NCI-H774 (cell line): Measurements from ENCODE around the gene ATOH7.
A peak's percentile ranks its signal among the peaks of the same experiment; 100 is the strongest.
"Not testable (repeated sequence)": the region's sequence is repeated elsewhere in the genome, so short reads cannot be mapped to it uniquely, and the experiment has no call there.

Experiments
- DNase-seq: peaks from one replicate; lab custom pipeline; 2025; lab: John Stamatoyannopoulos, UW

ATOH7 gene

DNA sequence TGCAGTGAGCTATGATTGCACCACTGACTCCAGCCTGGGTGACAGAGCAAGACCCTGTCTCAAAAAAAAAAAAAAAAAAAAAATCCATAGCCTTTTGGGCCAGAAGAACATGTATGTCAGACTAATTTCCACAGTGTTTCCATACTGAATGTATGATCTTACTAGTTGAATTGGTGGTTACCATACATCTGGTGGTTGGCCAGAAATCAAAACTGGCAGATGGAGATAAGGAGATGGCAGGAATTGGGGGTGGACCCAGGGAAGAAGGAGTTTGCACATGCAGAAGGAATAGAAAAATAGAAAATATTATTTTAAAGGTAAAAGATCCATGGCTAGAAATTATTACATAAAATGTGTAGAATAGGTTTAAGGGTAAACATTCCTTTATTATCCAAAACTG, 3.7 kb upstream of the ATOH7 start:
- DNase-seq = no peak

DNA sequence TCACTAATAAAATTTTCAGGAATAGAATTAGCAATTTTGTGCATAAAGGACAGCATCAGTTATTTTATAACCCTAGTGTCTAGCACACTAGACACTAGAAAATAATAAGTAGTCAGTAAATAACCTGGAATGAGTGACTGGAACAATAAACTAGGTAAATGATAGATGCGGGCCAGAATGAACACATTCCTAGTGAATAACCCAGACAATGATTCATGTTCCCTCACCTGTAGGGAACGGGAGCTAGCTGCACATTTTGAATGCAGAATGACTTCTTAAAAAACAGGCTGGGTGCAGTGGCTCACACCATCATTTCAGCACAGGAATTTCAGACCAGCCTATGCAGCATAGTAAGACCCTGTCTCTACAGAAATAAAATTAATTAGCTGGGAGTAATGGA, 3.2 kb upstream of the ATOH7 start:
- no peak for DNase-seq

DNA sequence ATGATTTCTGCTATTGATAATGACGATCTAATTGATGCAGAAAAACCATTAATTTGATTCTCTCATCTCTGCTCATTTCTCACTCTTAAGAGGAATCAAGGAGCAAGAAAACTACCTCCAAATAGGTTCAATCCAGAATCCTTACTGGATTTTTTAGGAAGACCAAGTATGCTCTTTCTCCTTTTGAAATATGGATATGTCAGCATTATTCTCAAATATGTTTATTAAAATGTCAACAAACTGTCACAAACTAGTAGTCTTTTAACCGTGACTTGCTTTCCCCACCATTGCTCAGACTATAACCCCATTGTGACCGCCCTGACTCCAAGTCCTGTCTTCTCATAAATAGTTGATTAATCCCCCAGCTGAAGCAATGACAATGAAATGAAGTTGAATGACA, 1.1 kb upstream of the ATOH7 start:
- DNase-seq = no peak

DNA sequence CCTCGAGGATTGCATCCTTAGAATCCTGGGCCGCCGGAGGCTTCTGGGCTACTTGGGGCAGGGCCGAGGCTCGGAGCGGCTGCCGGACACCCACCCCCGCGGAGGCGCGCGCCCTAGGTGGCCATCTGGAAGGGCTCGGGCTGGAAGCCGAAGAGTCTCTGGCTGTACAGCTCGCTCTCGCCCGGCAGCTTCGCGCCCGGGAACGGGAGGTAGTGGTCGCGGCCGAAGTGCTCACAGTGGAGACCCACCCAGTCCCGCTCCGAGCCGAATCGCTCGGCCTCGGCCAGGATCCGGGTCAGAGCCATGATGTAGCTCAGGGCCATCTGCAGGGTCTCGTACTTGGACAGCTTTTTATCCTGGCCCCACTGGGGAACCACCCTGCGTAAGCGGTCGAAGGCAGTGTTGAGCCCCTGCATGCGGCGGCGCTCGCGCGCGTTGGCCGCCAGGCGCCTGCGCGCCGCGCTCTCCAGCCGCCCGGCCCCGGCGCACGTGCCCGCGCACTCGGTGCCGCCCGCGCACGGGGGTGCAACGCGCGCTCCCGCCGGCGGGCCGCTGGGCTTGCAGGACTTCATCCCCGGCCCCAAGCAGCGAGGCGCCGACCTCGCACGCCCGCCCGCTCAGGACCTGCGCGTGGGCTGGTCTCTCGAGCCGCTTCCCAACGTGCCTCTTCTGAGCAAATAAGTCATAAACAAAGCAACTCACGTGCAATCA, 652 bp downstream of the ATOH7 start:
- DNase-seq = peak; percentile 75

DNA sequence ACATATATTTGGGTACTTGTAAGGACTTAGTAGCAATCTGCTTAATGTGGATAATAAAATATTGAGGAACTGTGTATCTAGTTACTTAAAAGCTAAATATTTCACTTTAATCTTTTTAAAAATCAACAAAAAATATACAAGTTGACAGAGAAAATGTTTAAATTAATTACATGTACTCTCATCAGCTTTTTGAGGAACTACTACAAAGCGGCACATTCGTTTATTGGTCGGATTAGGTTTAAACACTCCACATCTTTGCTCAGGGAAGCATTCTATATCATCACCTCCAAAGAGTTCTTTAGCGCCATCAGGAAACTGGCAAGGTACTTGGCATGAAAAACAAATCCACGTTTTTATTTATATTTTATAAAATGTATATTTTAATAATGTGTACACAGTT, 1.6 kb downstream of the ATOH7 start:
- no peak for DNase-seq

DNA sequence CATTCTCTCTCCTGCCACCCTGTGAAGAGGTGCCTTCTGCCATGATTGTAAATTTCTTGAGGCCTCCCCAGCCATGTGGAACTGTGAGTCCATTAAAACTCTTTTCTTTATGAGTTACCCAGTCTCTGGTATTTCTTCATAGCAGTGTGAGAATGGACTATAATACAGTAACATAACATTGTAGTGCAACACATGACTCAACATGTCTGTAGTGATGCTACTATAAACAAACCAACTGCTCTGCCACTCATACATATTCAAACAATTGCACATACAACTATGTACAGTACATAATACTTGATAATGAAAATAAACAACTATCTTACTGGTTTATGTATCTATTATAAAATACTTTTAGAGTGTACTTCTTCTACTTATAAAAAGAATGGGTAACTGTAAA, 7.1 kb downstream of the ATOH7 start:
- DNase-seq = no peak

DNA sequence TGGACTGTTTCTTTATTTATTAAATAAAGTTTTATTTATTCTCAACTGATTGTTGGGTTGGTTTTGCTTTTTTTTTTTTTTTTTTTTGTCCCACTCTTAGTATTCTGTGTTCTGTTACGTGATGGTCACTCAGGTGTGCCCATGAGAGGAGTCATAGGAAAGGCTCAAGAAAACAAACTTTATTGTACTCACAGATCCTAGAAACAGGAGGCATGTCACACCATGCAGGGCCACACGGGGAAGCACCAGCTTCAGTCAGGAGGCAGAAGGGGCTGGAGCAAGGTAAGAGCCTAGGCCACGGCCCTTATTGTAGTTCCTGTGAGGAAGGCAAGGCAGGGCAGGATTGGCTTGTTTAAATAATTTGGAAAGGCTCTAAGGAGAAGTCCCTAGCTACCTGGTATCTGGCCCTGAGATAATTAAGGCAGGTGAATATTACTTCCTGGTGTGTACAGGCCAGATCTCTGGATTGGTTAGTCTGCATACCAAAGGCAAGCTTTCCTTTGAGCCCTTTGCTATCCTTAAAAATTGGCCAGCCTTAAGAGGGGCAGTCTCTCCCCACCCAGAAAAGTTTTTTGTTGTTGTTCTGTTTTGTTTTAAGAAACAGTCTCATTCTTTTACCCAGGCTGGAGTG, 8.3 kb downstream of the ATOH7 start:
- no peak for DNase-seq

DNA sequence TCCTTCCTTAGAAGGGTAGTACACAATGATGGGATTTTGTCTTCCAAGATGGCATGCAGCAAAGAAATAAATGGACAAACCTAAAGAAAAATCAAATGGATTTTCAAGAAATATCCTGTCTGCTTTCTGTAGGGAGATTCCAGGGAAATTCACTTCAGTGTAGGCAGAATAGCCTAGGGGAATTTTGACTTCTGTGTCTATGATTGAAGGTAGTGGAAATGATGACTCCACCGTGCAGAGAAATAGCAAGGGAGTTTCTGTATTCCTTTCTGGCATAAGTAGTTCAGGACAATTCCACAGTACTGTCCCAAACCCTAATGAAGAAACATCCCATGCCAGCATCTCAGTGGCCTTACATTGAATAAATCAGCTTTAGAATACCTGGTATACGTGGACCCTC, 9.5 kb downstream of the ATOH7 start:
- DNase-seq = no peak

DNA sequence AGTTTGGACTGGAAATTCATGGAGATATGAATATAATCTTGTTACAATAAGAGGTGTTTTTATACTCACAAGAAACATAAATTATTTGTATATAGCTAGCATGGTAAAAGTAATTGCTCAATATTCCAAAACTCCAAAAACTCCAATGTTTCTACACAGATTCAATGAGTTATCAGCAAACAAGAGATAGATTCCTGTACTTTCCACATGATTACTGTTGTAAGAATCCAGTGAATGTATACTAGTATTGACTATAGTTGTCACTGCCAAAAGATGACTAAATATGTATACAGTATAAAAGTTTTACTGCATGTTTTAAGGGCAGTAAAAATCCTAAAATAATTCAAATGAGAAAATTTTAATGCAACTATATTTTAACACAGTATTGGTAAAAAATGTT, 10.7 kb downstream of the ATOH7 start:
- no peak for DNase-seq

DNA sequence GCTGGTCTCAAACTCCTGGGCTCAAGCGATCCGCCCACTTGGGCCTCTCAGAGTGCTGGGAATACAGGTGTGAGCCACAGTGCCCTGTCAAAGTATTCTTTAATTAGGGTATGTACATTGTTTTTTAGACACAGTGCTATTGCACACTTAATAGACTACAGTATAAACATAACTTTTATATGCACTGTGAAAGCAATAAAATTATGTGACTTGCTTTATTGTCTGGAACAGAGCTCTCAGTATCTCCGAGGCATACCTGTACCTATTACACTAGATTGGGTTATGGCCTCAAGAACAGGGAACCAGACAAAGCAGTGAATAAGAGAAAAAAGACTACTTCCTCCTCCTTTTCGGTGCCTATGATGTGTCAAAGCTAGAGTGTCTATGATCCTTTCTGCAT, 13.1 kb downstream of the ATOH7 start:
- DNase-seq = no peak

DNA sequence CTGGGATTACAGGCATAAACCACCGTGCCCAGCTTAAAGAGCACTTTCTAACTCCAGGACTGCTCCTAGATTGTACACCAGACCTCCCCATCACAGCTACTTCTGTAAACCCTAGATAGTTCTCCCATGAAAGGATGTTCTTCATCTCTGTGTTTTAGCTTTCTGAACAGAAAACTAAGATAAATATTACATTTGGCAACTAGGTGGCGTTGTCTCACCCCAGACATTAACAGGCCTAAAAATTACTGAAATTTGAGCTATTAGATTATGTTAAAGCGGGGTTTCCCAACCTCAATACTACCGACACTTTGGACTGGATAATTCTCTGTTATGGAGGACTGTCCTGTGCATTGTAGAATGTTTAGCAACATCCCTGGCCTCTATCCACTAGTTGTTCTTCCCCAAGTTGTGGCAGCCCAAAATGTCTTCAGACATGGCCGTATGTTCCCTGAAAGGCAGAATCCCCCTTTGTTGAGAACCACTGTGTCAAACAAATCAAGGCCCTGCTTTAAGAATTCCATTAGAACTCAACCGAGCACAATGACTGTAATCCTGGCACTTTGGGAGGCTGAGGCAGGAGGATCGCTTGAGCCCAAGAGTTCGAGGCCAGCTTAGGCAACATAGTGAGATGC, 19.1 kb downstream of the ATOH7 start:
- DNase-seq = no peak

DNA sequence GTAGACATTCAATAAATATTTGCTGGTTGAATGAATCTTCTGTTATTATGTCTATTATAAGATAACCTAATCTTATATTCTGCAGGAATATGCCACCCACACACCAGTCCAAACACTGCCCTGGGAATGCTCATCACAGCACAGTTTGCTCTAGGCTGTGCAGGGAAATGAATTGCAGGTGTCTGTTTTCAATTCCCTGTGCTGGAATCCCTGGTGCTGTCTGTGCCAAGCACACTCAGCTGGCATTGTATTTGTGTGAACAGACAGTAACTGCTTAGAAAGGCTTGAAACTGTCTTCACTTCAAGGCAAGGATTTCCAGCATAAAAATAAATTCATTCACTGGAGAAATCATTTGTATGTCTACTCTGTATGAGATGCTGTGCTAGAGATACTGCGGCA, 20.2 kb downstream of the ATOH7 start:
- DNase-seq = no peak

DNA sequence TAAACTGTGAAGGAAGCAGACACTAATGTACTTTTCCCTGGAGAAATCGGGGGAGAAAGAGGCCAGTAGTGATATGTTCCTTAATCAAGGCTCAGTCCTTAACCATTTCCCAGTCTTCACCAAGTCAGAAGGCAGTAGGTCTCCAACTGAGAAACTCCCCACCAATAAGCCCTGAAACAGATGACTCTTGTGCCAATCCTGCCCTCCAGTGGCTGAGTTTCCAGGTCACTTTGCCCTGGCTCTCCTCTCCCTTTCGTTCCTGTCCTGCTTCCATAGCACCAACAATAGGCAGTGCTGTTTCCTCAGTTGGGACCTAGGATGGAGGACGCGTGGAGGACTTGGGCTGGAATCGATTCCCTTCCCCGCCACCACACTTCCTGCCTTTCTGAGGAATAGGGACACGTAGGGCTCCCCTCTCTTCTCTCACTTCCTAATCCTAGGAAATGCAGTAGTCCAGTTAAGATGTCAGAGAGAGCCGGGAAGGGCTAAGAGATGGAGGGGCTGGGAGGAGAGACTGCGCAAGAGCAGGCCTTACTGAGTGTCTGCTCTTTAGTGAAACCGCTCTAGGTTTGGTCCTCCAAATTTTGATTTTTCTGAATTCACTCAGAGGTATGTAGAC, 23.4 kb downstream of the ATOH7 start:
- DNase-seq = peak; percentile 19

DNA sequence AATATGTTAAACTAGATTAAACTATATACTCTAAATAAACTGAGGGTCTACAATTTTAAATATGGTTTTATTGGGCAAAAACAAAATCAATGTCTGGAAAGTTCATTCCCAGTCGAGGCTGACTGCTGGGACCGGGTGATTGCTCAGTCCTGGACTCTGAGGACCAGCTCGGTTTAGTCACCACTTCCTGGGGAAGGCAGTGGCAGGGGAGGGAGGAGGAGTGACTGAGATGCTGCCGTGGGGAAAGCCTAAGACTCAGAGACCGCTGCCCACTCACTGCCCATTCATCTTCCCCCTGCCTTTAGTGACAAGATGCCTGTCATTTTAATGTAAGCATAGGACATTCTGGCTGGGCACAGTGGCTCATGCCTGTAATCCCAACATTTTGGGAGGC, 29.0 kb downstream of the ATOH7 start:
- DNase-seq = no peak

DNA sequence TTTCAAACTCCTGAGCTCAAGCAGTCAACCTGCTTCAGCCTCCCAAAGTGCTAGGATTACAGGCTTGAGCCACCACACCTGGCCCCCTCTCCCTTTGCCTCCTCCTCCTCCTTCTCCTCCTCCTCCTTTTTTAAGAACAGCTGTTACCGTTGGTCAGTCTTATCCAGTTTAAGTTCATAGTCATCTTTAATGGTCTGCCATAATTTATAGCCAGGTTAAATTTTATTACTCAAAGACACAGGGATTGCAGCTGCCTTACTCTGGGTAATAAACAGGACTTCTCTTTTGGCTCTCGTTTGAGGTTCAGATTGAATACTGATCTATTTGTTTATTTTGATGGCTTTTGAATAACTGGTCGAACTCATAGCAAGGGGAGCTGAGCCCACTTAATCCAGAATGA, 35.2 kb downstream of the ATOH7 start:
- DNase-seq = no peak

DNA sequence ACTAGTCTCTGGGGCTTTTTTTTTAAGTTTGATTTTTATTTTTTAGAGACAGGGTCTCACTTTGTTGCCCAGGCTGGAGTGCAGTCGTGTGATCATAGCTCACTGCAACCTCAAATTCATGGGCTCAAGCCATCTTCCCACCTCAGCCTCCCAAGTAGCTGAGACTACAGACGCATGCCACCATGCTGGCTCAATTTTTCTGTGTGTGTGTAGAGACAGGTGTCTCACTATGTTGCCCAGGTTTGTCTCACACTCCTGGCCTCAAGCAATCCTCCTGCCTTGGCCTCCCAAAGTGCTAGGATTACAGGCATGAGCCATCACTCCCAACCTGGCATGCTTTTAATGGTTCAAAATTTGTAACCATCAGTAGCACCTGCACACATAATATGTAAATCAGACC, 36.1 kb downstream of the ATOH7 start:
- not testable (repeated sequence) for DNase-seq

DNA sequence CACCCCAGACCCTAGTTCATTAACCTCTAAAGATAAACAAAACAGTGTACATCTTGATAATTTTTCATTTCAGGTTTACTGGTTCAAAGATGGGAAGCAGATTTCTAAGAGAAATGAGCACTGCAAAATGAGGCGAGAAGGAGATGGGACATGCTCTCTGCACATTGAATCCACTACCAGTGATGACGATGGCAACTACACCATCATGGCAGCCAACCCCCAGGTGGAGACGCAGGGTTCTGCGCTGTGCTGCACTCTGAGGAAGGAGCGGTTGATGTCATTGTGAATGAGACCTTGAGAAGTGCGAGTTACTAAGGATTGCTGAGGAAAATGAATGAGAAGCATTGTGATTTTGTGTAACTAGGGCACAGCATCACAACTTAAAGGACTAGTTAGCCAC, 37.6 kb downstream of the ATOH7 start:
- no peak for DNase-seq

DNA sequence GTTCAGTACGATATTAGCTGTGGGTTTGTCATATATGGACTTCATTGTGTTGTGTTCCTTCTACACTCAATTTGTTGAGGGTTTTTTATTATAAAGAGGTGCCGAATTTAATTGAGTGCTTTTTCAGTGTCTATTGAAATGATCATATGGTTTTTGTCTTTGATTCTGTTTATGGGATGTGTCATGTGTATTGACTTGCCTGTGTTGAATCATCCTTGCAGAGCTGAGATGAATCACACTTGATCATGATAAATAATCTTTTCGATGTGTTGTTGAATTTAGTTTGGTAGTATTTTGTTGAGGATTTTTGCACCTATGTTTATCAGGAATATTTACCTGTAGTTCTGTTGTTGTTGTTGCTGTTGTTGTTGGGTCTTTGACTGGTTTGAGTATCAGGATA, 39.8 kb downstream of the ATOH7 start:
- DNase-seq = no peak

DNA sequence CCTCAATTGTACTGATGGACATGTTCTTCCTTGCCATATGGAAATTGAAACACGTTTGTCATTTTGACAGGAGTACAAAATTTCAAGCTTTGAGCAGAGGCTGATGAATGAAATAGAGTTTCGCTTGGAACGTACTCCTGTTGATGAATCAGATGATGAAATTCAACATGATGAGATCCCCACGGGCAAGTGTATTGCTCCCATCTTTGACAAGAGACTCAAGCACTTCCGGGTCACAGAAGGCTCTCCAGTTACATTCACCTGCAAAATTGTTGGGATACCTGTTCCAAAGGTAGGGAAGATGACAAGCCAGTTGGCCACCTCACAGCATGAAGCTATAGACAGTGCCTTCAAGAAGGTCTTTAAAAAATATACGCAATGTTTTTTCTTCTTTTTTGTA, 43.1 kb downstream of the ATOH7 start:
- DNase-seq = no peak

DNA sequence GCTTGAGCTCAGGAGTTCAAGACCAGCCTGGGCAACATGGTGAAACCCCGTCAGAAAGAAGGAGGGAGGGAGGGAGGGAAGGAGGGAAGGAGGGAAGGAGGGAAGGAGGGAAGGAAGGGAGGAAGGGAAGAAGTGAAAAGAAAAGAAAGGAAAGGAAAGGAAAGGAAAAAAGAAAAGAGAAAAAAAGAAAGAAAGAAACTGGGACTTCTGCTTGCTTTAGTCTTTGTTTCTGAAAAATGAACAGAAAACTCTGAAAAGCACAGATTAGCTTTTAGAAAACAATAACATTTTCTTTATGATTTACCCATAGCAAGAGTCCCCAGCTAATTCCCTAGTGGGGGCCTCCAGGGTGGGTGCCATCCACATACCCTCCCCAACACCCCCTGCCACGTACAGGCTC, 46.8 kb downstream of the ATOH7 start:
- no peak for DNase-seq

DNA sequence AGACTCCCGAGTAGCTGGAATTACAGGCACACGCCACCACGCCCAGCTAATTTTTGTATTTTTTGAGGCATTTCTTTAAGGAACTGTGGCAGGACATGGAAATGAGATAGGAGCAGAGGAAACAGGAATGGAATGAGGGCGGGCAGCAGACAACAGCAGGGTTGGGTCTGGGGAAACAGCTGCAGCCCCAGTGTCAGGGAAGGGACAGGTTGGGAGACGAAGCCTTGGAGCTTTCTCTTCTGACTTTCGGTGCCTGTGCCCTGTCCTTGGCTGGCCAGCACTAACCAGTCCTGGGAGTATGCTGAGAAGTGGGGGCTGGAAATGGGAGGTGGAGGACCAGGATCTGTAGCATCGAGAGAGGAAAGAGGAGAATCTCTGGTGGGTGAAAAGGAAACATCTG, 47.4 kb downstream of the ATOH7 start:
- DNase-seq = no peak
